HUES6 (cell line): ENCODE results near the gene ANXA11.

ENCODE experiments used
- H3K27ac ChIP-seq: 2 replicates; pipeline ENCODE4 v1.7.0; 2013; ENCODE audit warnings: low read depth, mild to moderate bottlenecking, low read length, inconsistent platforms
- H3K27me3 ChIP-seq: 2 replicates; pipeline ENCODE4 v1.6.1; 2013; ENCODE audit warnings: low read length; ENCODE audit not compliant: control insufficient read depth, insufficient read depth
- H3K36me3 ChIP-seq: 2 replicates; pipeline ENCODE4 v1.6.1; 2013; ENCODE audit warnings: low read length; ENCODE audit not compliant: control insufficient read depth, insufficient read depth
- H3K4me1 ChIP-seq: 2 replicates; pipeline ENCODE4 v1.6.1; 2013; ENCODE audit warnings: low read length; ENCODE audit not compliant: control insufficient read depth, insufficient read depth
- H3K4me3 ChIP-seq: 2 replicates; pipeline ENCODE4 v1.5.1; 2013; ENCODE audit warnings: low read depth, low read length
- H3K9ac ChIP-seq: one replicate; pipeline ENCODE4 v1.6.1; 2013; ENCODE audit warnings: mild to moderate bottlenecking, low read length
- H3K9me3 ChIP-seq: 2 replicates; pipeline ENCODE4 v1.6.1; 2013; ENCODE audit warnings: low read depth, low read length; ENCODE audit not compliant: control insufficient read depth, insufficient read depth

The ANXA11 gene

DNA sequence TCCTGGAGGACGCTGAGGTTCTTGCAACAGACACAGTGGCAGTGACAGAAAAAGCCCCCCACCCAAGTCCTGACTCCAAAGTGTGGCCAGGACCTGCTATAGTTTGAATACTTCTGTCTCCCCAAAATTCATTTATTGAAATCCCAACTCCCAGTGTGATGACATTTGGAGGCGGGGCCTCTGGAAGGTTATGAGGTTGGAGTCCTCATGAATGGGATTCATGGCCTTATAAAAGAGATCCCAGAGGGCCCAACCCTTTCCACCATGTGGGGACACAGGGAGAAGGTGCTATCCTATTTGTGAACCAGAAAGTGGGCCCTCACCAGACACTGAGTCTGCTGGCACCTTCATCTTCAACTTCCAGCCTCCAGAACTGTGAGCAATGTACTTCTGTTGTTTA lies 18.3 kb downstream of the ANXA11 start:
- H3K9me3 ChIP-seq = no peaks in the 10 kb centered on the region
- H3K4me3 ChIP-seq = no peak overlapping the region
- H3K9ac ChIP-seq = no peak overlapping the region
- H3K27ac ChIP-seq = no peak overlapping the region
- no peaks in the 10 kb centered on the region for H3K27me3 ChIP-seq
- H3K36me3 ChIP-seq = peaks cover 4% of the 10 kb centered on the region; the same call in 1 of the 2 replicates
- H3K4me1 ChIP-seq = 0 out of 2 replicates have a peak, but pooled peaks cover 4% of the 10 kb centered on the region

- Histone ChIP-seq H3K4me1 (0 out of 2 replicates have a peak, but pooled peaks cover 4% of the 10 kb centered on the region), H3K9me3 (no peaks in the 10 kb centered on the region), H3K9ac (no peak overlapping the region), H3K36me3 (peaks cover 4% of the 10 kb centered on the region; the same call in 1 of the 2 replicates), H3K27me3 (no peaks in the 10 kb centered on the region), H3K27ac (no peak overlapping the region), H3K4me3 (no peak overlapping the region)
These were observed 18.8 kb downstream of the ANXA11 start for GRCh38 chr10:80186364-80187012.

- H3K27ac ChIP-seq = no peak overlapping the region
- no peaks in the 10 kb centered on the region for H3K27me3 ChIP-seq
- no peak overlapping the region for H3K9ac ChIP-seq
- no peak overlapping the region for H3K4me3 ChIP-seq
- 0 out of 2 replicates have a peak, but pooled peaks cover 4% of the 10 kb centered on the region for H3K4me1 ChIP-seq
- H3K9me3 ChIP-seq = no peaks in the 10 kb centered on the region
- peaks cover 4% of the 10 kb centered on the region; the same call in 1 of the 2 replicates for H3K36me3 ChIP-seq
These were observed 19.6 kb downstream of the ANXA11 start for GRCh38 chr10:80185578-80186299.

GRCh38 chr10:80184291-80184690 lies 21.0 kb downstream of the ANXA11 start:
- Histone ChIP-seq H3K27me3 (no peaks in the 10 kb centered on the region), H3K9me3 (no peaks in the 10 kb centered on the region), H3K9ac (no peak overlapping the region), H3K36me3 (peaks cover 4% of the 10 kb centered on the region; the same call in 1 of the 2 replicates), H3K4me1 (0 out of 2 replicates have a peak, but pooled peaks cover 4% of the 10 kb centered on the region), H3K27ac (no peak overlapping the region), H3K4me3 (no peak overlapping the region)

DNA sequence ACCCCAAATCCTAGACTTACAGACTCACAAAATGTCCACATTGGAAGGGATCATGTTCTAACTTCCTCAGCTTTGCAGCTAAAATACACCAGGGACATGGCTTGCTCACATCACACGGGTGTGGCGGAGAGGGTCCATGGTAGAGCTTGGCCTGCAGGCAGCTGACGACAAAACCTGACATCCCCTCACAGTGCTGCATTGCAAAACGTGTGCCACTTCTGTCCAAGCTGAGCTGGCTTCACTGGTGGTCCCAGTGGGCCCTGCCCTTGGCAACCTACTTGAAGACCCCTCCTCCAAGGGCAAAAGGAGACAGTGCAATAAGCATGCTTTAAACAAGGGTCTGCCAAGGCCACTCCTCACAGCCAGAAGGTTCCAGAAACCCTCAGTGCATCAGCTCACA lies 21.9 kb downstream of the ANXA11 start:
- H3K4me1 ChIP-seq = 0 out of 2 replicates have a peak, but pooled peaks cover 4% of the 10 kb centered on the region
- H3K27me3 ChIP-seq = no peaks in the 10 kb centered on the region
- H3K9me3 ChIP-seq = no peaks in the 10 kb centered on the region
- H3K4me3 ChIP-seq = no peak overlapping the region
- no peak overlapping the region for H3K27ac ChIP-seq
- H3K36me3 ChIP-seq = peaks cover 4% of the 10 kb centered on the region; the same call in 1 of the 2 replicates
- H3K9ac ChIP-seq = no peak overlapping the region

GRCh38 chr10:80182986-80183385 lies 22.4 kb downstream of the ANXA11 start:
- 0 out of 2 replicates have a peak, but pooled peaks cover 4% of the 10 kb centered on the region for H3K4me1 ChIP-seq
- H3K27ac ChIP-seq = no peak overlapping the region
- no peaks in the 10 kb centered on the region for H3K9me3 ChIP-seq
- no peak overlapping the region for H3K9ac ChIP-seq
- H3K36me3 ChIP-seq = peaks cover 4% of the 10 kb centered on the region; the same call in 1 of the 2 replicates
- no peaks in the 10 kb centered on the region for H3K27me3 ChIP-seq
- H3K4me3 ChIP-seq = no peak overlapping the region

GRCh38 chr10:80177781-80178636 lies 27.3 kb downstream of the ANXA11 start:
- Histone ChIP-seq H3K4me1 (peaks cover 5% of the 10 kb centered on the region; the same call in 1 of the 2 replicates), H3K36me3 (no peaks in the 10 kb centered on the region), H3K4me3 (no peak overlapping the region), H3K27me3 (no peaks in the 10 kb centered on the region), H3K27ac (no peak overlapping the region), H3K9ac (no peak overlapping the region), H3K9me3 (no peaks in the 10 kb centered on the region)

- peaks cover 20% of the 10 kb centered on the region for H3K4me1 ChIP-seq
These were observed 28.8 kb downstream of the ANXA11 start for GRCh38 chr10:80176526-80176925.

DNA sequence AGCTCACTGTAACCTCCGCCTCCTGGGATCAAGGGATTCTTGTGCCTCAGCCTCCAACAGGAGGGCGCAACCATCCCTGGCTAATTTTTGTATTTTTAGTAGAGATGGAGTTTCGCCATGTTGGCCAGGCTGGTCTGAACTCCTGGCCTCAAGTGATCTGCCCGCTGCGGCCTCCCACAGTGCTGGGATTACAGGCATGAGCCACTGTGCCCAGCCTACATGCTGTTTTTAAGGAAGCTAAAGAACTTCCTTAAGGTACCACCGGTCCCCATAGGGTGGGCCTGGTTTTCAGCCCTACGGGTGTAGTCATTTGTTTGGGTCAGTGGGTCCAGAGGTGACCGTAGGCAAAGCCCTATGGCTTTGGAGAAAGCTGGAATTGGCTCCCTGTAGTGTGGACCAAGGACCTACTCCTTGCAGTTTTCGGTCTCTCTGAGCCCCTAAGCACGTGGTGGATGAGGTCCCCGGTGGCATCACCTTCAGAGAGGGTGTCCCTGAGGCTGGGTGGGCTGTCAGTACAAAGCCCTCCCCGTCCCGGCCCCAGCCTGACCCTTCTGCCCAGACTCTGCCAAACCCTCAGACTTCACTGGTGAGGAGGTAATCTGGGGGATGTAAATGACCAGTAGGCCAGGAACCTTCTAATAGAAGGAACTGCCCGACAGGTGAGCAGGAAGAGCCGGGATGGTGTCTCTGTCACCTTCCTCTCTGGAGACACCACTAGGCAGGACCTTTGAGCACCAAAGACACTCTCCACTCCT lies 30.5 kb downstream of the ANXA11 start:
- Histone ChIP-seq H3K9ac (no peak overlapping the region), H3K9me3 (no peaks in the 10 kb centered on the region), H3K4me3 (no peak overlapping the region), H3K27ac (no peak overlapping the region), H3K36me3 (no peaks in the 10 kb centered on the region; the same call in 1 of the 2 replicates), H3K27me3 (no peaks in the 10 kb centered on the region), H3K4me1 (peaks cover 30% of the 10 kb centered on the region)

More at GRCh38 chr10:80176526-80176925, 28.8 kb downstream of the ANXA11 start:
- Histone ChIP-seq H3K9me3 (no peaks in the 10 kb centered on the region), H3K27ac (no peak overlapping the region), H3K36me3 (no peaks in the 10 kb centered on the region; the same call in 1 of the 2 replicates), H3K27me3 (no peaks in the 10 kb centered on the region), H3K4me3 (no peak overlapping the region), H3K9ac (no peak overlapping the region)

- H3K9ac ChIP-seq = no peak overlapping the region
- no peak overlapping the region for H3K27ac ChIP-seq
- H3K9me3 ChIP-seq = no peaks in the 10 kb centered on the region
- H3K4me3 ChIP-seq = no peak overlapping the region
- no peaks in the 10 kb centered on the region; the same call in 1 of the 2 replicates for H3K36me3 ChIP-seq
- H3K4me1 ChIP-seq = peaks cover 30% of the 10 kb centered on the region
- H3K27me3 ChIP-seq = no peaks in the 10 kb centered on the region
These were observed 31.9 kb downstream of the ANXA11 start for GRCh38 chr10:80173466-80173865.
